Thoracic aorta (tissue), 2 donors: Measurements from ENCODE around the gene BCL11A. TPM values are rescaled to one million over a fixed set of nuclear protein-coding genes. Genes with fewer than 3 reads are reported as not detected.

ENCODE experiments used
- ATAC-seq: fragments of 150-250 bp; one replicate; pipeline ENCODE4 v1.8.0; 2017; ENCODE audit warnings: low read depth; ENCODE audit not compliant: insufficient number of reproducible peaks, low FRiP score
- DNase-seq: peaks from one replicate; pipeline ENCODE4 v3.0.0-alpha.2; 2020; ENCODE audit warnings: low spot score
- H3K27ac ChIP-seq, 2 donors: fragments of 200-600 bp; sonication (generic); 1 replicate in 1 of 2; 2 replicates in 1 of 2; pipeline ENCODE4 v1.5.1; 2016; ENCODE audit warnings: mild to moderate bottlenecking in 2 of 2, moderate library complexity in 2 of 2
- H3K27me3 ChIP-seq: fragments of 200-600 bp; sonication (generic); replicated peaks from 2 replicates; pipeline ENCODE4 v1.6.0; 2016; ENCODE audit warnings: mild to moderate bottlenecking; ENCODE audit not compliant: insufficient read depth
- H3K36me3 ChIP-seq: fragments of 200-600 bp; sonication (generic); one replicate; pipeline ENCODE4 v1.5.1; 2016
- H3K4me1 ChIP-seq, 2 donors: fragments of 200-600 bp; sonication (generic); 1 replicate in 1 of 2; 2 replicates in 1 of 2; pipeline versions ENCODE4 v1.5.1 to v1.6.0; 2016; ENCODE audit warnings: low read depth in 2 of 2, mild to moderate bottlenecking in 1 of 2; ENCODE audit not compliant: control insufficient read depth in 1 of 2
- H3K4me3 ChIP-seq: fragments of 200-600 bp; sonication (generic); 2 replicates; pipeline ENCODE4 v1.5.1; 2016; ENCODE audit warnings: mild to moderate bottlenecking
- H3K9me3 ChIP-seq: fragments of 200-600 bp; sonication (generic); 2 replicates; pipeline ENCODE4 v1.5.1; 2016
- CTCF ChIP-seq: fragments of 200-600 bp; sonication (generic); IDR thresholded peaks from one replicate; pipeline ENCODE4 v1.5.1; 2019; ENCODE audit warnings: antibody characterized with exemption
- total RNA-seq, 2 donors: library from RNA; depleted of rRNA; stranded (reverse); fragments of >200 nt; gene quantifications; one replicate each; pipeline versions ENCODE4 v1.1.0 to v1.2.3, GENCODE V29; 2016

The BCL11A gene
- total RNA-seq, 2 donors from 2014 or later: 0.41 to 0.99 TPM

GRCh38 chr2:60583604-60584003 is 30.1 kb upstream of the BCL11A start:
- Histone ChIP-seq H3K4me1 (peaks cover 0 to 8% of the 10 kb centered on the region in 2 donors), H3K27ac (no peak overlapping the region), H3K9me3 (no peaks in the 10 kb centered on the region), H3K36me3 (no peaks in the 10 kb centered on the region), H3K27me3 (no peaks in the 10 kb centered on the region), H3K4me3 (no peak overlapping the region)
- DNase-seq (no peak), ATAC-seq (no peak)
- no peak for TF ChIP-seq CTCF

- Histone ChIP-seq H3K36me3 (no peaks in the 10 kb centered on the region), H3K27me3 (no peaks in the 10 kb centered on the region), H3K4me3 (peak overlapping the region; percentile 61), H3K27ac (no peak overlapping the region), H3K4me1 (peaks cover 0 to 8% of the 10 kb centered on the region in 2 donors), H3K9me3 (no peaks in the 10 kb centered on the region)
- TF ChIP-seq CTCF: peak; percentile 83
- no peak for ATAC-seq
- DNase-seq: no peak
These were observed 28.2 kb upstream of the BCL11A start for GRCh38 chr2:60581433-60582282.

GRCh38 chr2:60577682-60578283 is 24.3 kb upstream of the BCL11A start:
- no peak overlapping the region for H3K4me3 ChIP-seq
- no peaks in the 10 kb centered on the region for H3K9me3 ChIP-seq
- peaks cover 0 to 8% of the 10 kb centered on the region in 2 donors for H3K4me1 ChIP-seq
- no peak overlapping the region for H3K27ac ChIP-seq
- TF ChIP-seq CTCF: no peak
- DNase-seq (no peak), ATAC-seq (no peak)
- H3K36me3 ChIP-seq: no peaks in the 10 kb centered on the region
- H3K27me3 ChIP-seq: no peaks in the 10 kb centered on the region

- Histone ChIP-seq H3K36me3 (no peaks in the 10 kb centered on the region), H3K9me3 (no peaks in the 10 kb centered on the region), H3K4me1 (peaks cover 6 to 8% of the 10 kb centered on the region in 2 donors), H3K27me3 (no peaks in the 10 kb centered on the region), H3K27ac (no peak overlapping the region), H3K4me3 (no peak overlapping the region)
- DNase-seq (no peak), ATAC-seq (no peak)
- no peak for TF ChIP-seq CTCF
These were observed 19.8 kb upstream of the BCL11A start for GRCh38 chr2:60573251-60573650.

GRCh38 chr2:60570251-60570650 is 16.8 kb upstream of the BCL11A start:
- ATAC-seq (no peak), DNase-seq (no peak)
- no peak for TF ChIP-seq CTCF
- no peak overlapping the region for H3K4me3 ChIP-seq
- no peaks in the 10 kb centered on the region for H3K27me3 ChIP-seq
- no peak overlapping the region for H3K27ac ChIP-seq
- peaks cover 6 to 8% of the 10 kb centered on the region in 2 donors for H3K4me1 ChIP-seq
- H3K9me3 ChIP-seq: no peaks in the 10 kb centered on the region
- H3K36me3 ChIP-seq: no peaks in the 10 kb centered on the region
